AG04450 (cell line): ENCODE measurements around the gene ADAMTSL4. TPM values are rescaled to one million over a fixed set of nuclear protein-coding genes. Genes with fewer than 3 reads are reported as not detected.
"Not testable (repeated sequence)": the region's sequence is repeated elsewhere in the genome, so short reads cannot be mapped to it uniquely, and the experiment has no call there.

Source experiments
- CTCF ChIA-PET: fragments of 300-600, 350-600 bp; formaldehyde crosslinking; extraction: SDS; loops from one replicate; lab custom pipeline; 2022; ENCODE audit warnings: antibody characterized with exemption, inconsistent platforms; lab: Charles Lee
- POLR2A ChIA-PET: fragments of 350-600 bp; formaldehyde crosslinking; extraction: SDS; loops from one replicate; lab custom pipeline; 2021; ENCODE audit warnings: antibody characterized with exemption, inconsistent platforms; lab: Yijun Ruan, JAX
- DNase-seq: peaks from one replicate; pipeline ENCODE4 v3.0.0-alpha.2; 2011; ENCODE audit warnings: low read depth, low spot score
- H3K27ac ChIP-seq: one replicate; pipeline ENCODE4 v1.5.1; 2012; ENCODE audit warnings: low read depth, low read length, control low read depth
- H3K27me3 ChIP-seq: one replicate; pipeline ENCODE4 v1.6.0; 2012; ENCODE audit warnings: low read length; ENCODE audit not compliant: control insufficient read depth, insufficient read depth
- H3K4me3 ChIP-seq: 2 replicates; pipeline ENCODE4 v1.5.1; 2011; ENCODE audit warnings: mild to moderate bottlenecking, low read depth, low read length, control low read depth
- H3K9me3 ChIP-seq: 2 replicates; pipeline ENCODE4 v1.5.1; 2012; ENCODE audit warnings: low read length; ENCODE audit not compliant: control insufficient read depth, insufficient read depth
- polyA plus RNA-seq: library from polyadenylated mRNA; depleted of rRNA; stranded (reverse); fragments of >200 nt; gene quantifications from 2 replicates; pipeline ENCODE4 v1.2.3, GENCODE V29; 2011
- TF ChIP-seq, protein P1 (sequence below): IDR thresholded peaks from 2 replicates; pipeline ENCODE4 v1.5.1; 2011; ENCODE audit warnings: low read depth, low read length, control low read depth, inconsistent platforms

Gene ADAMTSL4
- polyA plus RNA-seq, 1 experiment = 4.2 TPM

DNA sequence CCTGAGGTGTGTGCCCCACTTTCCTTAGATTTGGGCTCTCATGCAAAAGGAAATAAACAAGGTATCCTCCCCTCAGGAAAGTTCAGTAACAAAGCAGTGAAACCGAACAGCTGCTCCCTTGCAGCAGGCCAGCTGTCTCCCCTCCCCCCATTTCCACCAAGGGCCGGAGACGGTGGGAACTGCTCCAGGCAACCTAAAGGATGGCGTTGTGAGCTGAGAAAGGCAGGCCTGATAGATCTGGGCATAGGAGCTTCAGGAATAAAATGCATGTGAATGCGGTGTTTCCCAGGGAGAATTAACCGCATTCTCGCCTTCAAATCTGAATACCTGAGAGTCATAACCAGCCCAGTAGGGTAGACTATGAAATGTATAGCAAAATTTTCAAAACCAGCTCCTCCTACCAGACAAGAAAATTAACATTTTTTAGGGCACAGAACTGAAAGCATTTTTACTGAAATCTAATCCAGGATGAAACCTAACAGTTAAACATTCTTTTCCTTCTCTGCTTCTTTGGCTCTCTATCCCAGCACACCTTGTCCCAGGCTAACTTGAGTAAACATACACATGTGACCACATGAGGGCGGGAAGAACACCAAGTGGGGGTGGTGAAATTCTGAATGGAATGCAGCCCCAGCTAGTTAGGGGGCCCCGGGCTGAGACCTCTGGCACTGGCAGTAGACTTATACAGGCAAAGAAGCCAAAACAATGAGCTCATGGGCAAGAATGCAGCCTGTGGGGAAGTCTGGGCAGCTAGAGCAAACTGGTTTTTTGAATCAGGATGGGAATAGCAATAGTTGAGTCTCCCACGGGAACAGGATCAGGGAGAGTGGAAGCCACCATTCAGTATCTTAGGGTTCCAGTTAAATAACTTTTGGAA is 18.7 kb downstream of the ADAMTSL4 start:
- TF ChIP-seq, protein P1, sequence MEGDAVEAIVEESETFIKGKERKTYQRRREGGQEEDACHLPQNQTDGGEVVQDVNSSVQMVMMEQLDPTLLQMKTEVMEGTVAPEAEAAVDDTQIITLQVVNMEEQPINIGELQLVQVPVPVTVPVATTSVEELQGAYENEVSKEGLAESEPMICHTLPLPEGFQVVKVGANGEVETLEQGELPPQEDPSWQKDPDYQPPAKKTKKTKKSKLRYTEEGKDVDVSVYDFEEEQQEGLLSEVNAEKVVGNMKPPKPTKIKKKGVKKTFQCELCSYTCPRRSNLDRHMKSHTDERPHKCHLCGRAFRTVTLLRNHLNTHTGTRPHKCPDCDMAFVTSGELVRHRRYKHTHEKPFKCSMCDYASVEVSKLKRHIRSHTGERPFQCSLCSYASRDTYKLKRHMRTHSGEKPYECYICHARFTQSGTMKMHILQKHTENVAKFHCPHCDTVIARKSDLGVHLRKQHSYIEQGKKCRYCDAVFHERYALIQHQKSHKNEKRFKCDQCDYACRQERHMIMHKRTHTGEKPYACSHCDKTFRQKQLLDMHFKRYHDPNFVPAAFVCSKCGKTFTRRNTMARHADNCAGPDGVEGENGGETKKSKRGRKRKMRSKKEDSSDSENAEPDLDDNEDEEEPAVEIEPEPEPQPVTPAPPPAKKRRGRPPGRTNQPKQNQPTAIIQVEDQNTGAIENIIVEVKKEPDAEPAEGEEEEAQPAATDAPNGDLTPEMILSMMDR = no peak
- CTCF ChIA-PET = interaction anchor here (0.6 to 2.1 kb wide), 6 partner anchors 8 to 354 kb away, joined by 3 to 17 read pairs (median 4); no protein-coding TSS in a partner anchor
- no peaks in the 10 kb centered on the region for H3K27me3 ChIP-seq
- peak; percentile 95 for DNase-seq
- POLR2A ChIA-PET = interaction anchor here (0.5 to 3.1 kb wide), 7 partner anchors 8 to 385 kb away, joined by 3 to 83 read pairs (median 3); partner anchors contain the start of gene MCL1
- peak overlapping the region; percentile 48 for H3K4me3 ChIP-seq
- peak overlapping the region; percentile 97 for H3K27ac ChIP-seq
- no peaks in the 10 kb centered on the region; the same call in 1 of the 2 replicates for H3K9me3 ChIP-seq

DNA sequence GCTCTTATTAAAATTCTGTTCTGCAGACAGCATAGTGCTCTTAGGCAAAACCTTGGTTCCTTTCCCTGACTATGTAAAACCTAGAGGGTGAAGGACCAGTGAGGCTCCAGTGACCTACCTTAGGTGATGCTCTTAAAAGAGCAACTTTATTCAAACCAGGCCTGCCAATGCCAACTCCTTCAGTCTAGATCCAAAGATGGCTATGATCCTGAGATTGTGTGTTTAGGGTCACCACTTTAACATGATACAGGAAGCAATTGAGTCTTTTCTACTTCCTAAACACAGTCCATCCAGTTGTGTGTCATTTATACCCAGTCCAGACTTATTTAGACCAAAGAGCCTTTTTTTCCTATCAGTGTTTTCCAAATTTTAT is 19.4 kb downstream of the ADAMTSL4 start:
- no peaks in the 10 kb centered on the region; the same call in 1 of the 2 replicates for H3K9me3 ChIP-seq
- CTCF ChIA-PET = interaction anchor here (0.6 to 2.1 kb wide), 5 partner anchors 9 to 354 kb away, joined by 3 to 17 read pairs (median 5); no protein-coding TSS in a partner anchor
- POLR2A ChIA-PET = interaction anchor here (0.6 to 3.1 kb wide), 6 partner anchors 9 to 384 kb away, joined by 3 to 83 read pairs (median 4); partner anchors contain the start of gene MCL1
- peak overlapping the region; percentile 5 for H3K4me3 ChIP-seq
- no peaks in the 10 kb centered on the region for H3K27me3 ChIP-seq
- H3K27ac ChIP-seq = peak overlapping the region; percentile 97
- DNase-seq = no peak
- TF ChIP-seq, protein P1 = no peak

DNA sequence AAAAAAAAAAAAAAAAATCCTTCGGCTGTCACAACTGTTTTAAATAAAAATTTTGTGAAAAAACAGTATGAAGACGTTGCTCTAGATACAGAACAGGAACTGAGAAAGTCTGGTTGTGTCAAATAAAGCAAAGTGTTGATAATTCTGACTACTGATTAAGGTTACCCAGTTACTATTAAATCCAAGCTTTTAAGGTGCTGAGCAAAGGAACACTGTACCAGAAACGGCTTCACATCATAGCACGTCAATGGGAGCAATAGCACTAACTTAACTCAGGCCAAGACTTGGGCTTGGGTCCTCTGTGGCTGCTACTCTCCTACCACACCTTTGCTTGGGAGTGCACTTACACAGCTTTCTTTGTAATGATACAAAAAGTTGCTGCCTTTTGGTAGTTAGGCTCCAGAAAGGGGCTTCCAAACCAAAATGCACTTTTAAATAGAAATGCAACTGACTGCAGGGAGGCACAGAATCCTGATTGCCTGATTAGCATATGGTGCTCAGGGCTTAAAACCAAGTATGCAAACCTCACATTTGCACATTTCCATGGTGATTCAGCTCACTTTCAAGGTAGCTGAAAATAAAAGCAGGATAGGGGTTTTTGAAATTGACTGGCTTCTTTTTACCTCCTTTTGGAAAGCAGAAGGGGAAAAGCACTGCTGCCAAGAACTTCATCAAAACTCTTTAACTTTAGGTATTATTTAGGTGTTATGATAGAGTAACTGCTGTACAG is 23.9 kb downstream of the ADAMTSL4 start:
- no peak overlapping the region for H3K27ac ChIP-seq
- DNase-seq = no peak
- POLR2A ChIA-PET = interaction anchor here (0.5 to 1.3 kb wide), 8 partner anchors 9 to 643 kb away, joined by 3 to 12 read pairs (median 4); partner anchors contain the start of gene ENSA

DNA sequence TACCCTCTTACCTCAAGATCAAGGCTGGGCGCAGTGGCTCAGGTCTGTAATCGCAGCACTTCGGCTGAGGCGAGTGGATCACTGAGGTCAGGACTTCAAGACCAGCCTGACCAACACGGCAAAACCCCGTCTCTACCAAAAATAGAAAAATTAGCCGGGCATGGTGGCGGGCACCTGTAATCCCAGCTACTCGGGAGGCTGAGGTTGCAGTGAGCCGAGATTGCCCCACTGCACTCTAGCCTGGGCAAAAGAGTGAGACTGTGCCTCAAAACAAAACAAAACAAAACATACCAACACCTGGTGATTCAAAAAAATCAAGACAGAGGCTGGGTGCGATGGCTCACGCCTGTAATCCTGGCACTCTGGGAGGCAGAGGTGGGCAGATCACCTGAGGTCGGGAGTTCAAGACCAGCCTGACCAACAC is 24.5 kb downstream of the ADAMTSL4 start:
- H3K27ac ChIP-seq, H3K9me3 ChIP-seq, DNase-seq, H3K27me3 ChIP-seq: not testable (repeated sequence)
- peak overlapping the region; percentile 13; the same call in 1 of the 2 replicates for H3K4me3 ChIP-seq
- ChIA-PET CTCF (interaction anchor here (0.8 to 4.5 kb wide), 2 partner anchors 13 to 41 kb away, joined by 3 to 47 read pairs; no protein-coding TSS in a partner anchor), POLR2A (interaction anchor here (1.0 to 1.3 kb wide), 2 partner anchors 9 to 12 kb away, joined by 3 to 7 read pairs; no protein-coding TSS in a partner anchor)

More for the DNA sequence above, 23.9 kb downstream of the ADAMTSL4 start:
- Histone ChIP-seq H3K9me3 (no peaks in the 10 kb centered on the region; the same call in 1 of the 2 replicates), H3K4me3 (peak overlapping the region; percentile 20), H3K27me3 (no peaks in the 10 kb centered on the region)
- CTCF ChIA-PET = interaction anchor here (0.7 to 4.5 kb wide), 4 partner anchors 13 to 350 kb away, joined by 3 to 47 read pairs (median 4); no protein-coding TSS in a partner anchor
- TF ChIP-seq, protein P1 = no peak
